ENCODE data around the gene DIAPH1. TPM values are rescaled to one million over a fixed set of nuclear protein-coding genes. Genes with fewer than 3 reads are reported as not detected.

DIAPH1 gene
- total and polyA plus RNA-seq, 11 donors = 29.9 to 137 (median 61.5) TPM

GRCh38 chr5:141494761-141495452, 123.9 kb downstream of the DIAPH1 start:
- DNase-seq (no peak), ATAC-seq (no peak)
- Histone ChIP-seq H3K27me3 (peaks cover 0 to 35% (median 0%) of the 10 kb centered on the region in 9 donors), H3K4me3 (no peak overlapping the region), H3K36me3 (peaks cover 0 to 62% (median 27%) of the 10 kb centered on the region in 9 donors), H3K27ac (peak overlapping the region in 4 of 12 donors; percentile 0 to 35 (median 10)), H3K9me3 (no peaks in the 10 kb centered on the region), H3K4me1 (peaks cover 0 to 33% (median 15%) of the 10 kb centered on the region in 12 donors)
- WGBS, 4 donors = 72 to 82% (median 77%) methylated on average over 22 of the region's 22 CpGs
- no peak for TF ChIP-seq CTCF (IDR thresholded peaks at IDR 0.05)
- no peak for TF ChIP-seq POLR2A (IDR thresholded peaks at IDR 0.05)
- intact Hi-C loops (cut with DNase I) = no loop called here

- Histone ChIP-seq H3K36me3 (peaks cover 0 to 61% (median 25%) of the 10 kb centered on the region in 9 donors), H3K27ac (peak overlapping the region in 6 of 12 donors; percentile 0 to 38 (median 25)), H3K4me1 (peaks cover 0 to 42% (median 15%) of the 10 kb centered on the region in 12 donors), H3K27me3 (peaks cover 0 to 35% (median 0%) of the 10 kb centered on the region in 9 donors), H3K9me3 (no peaks in the 10 kb centered on the region), H3K4me3 (no peak overlapping the region)
- ATAC-seq (peak in 3 of 4 donors; percentile 29 to 70 (median 35)), DNase-seq (no peak)
- intact Hi-C loops (cut with DNase I) = no loop called here
- 78 to 82% (median 80%) methylated on average over 10 of the region's 10 CpGs for WGBS, 4 donors
- no peak for TF ChIP-seq CTCF (IDR thresholded peaks at IDR 0.05)
- no peak for TF ChIP-seq POLR2A (IDR thresholded peaks at IDR 0.05)
These were observed 125.0 kb downstream of the DIAPH1 start for GRCh38 chr5:141493500-141494422.

GRCh38 chr5:141492168-141492885, 126.5 kb downstream of the DIAPH1 start:
- WGBS, 4 donors = 63 to 74% (median 72%) methylated on average over 39 to 68 of the region's 68 CpGs
- H3K27ac ChIP-seq = no peak overlapping the region
- peaks cover 0 to 53% (median 21%) of the 10 kb centered on the region in 9 donors for H3K36me3 ChIP-seq
- peaks cover 0 to 35% (median 0%) of the 10 kb centered on the region in 9 donors for H3K27me3 ChIP-seq
- peak overlapping the region in 4 of 12 donors; percentile 2 to 31 (median 14) for H3K4me3 ChIP-seq
- H3K9me3 ChIP-seq = no peaks in the 10 kb centered on the region
- no peak for TF ChIP-seq CTCF (IDR thresholded peaks at IDR 0.05)
- TF ChIP-seq POLR2A (IDR thresholded peaks at IDR 0.05) = no peak
- intact Hi-C loops (cut with DNase I) = no loop called here
- DNase-seq (no peak), ATAC-seq (peak in 1 of 4 donors; percentile 7)
- H3K4me1 ChIP-seq = peaks cover 0 to 51% (median 19%) of the 10 kb centered on the region in 12 donors
